NT2/D1 (cell line): ENCODE data around the gene CLCN7.

Experiments used
- SUZ12 ChIP-seq: IDR thresholded peaks from 2 replicates; pipeline ENCODE4 v1.6.1; 2011; ENCODE audit not compliant: insufficient read length, insufficient read depth; ENCODE audit errors: extremely low read depth
- YY1 ChIP-seq: IDR thresholded peaks from 2 replicates; pipeline ENCODE4 v1.6.1; 2011; ENCODE audit not compliant: insufficient read length, insufficient read depth
- ZNF274 ChIP-seq: IDR thresholded peaks from 2 replicates; pipeline ENCODE4 v1.6.1; 2011; ENCODE audit warnings: mild to moderate bottlenecking, low read depth, low read length

- TF ChIP-seq ZNF274 (no peak), SUZ12 (no peak), YY1 (no peak)
Measured at GRCh38 chr16:1518626-1519135, 43.9 kb upstream of the CLCN7 start.
